Adrenal gland (tissue), 5 donors: ENCODE data around the gene SLC22A7.

Experiments
- CTCF ChIP-seq, 6 experiments: fragments of 450-650 bp in 4 of 6; fragments of 200-600 bp in 2 of 6; sonication (generic) in 1 of 6; IDR thresholded peaks; 1 replicate in 5 of 6; 2 replicates in 1 of 6; pipeline versions ENCODE4 v1.5.1 to v1.8.0; 2016 to 2021; ENCODE audit warnings: antibody characterized with exemption in 6 of 6, mild to moderate bottlenecking in 2 of 6, moderate library complexity in 1 of 6
- POLR2A ChIP-seq, 2 donors: fragments of 450-650 bp; IDR thresholded peaks; one replicate each; pipeline ENCODE4 v1.6.1; 2017; ENCODE audit warnings: antibody characterized with exemption in 2 of 2, mild to moderate bottlenecking in 2 of 2, moderate library complexity in 1 of 2
- donor health status: DM: no; HTN: no; CAD: no.

DNA sequence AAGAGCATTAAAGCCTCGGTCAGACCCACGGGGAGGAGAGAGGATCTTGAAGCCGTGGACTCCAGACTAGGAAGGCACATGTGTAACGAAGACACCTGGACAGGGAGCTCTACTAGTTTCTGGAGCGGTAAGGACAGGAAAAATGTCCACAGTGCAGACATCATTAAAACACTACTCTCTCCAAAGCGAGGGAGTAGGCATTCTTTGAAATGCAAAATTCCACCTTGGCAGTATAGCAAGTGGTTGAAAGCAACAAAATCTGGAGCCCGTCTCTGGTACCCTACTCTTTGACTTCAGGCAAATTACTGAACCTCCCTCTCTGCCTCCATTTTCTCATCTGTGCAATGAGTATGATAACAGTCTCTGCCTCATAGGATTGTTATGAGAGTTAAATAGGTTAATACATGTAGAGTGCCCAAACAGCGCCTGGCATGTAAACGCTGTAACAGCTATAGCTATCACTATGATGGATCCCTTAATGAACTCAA lies 11.0 kb downstream of the SLC22A7 start:
- no peak for TF ChIP-seq POLR2A (IDR thresholded peaks at IDR 0.05)
- no peak for TF ChIP-seq CTCF (IDR thresholded peaks at IDR 0.05)
